GM19193 (cell line): ENCODE measurements around the gene HPS1.

Experiments used
- POLR2A ChIP-seq: IDR thresholded peaks from 4 replicates; pipeline ENCODE4 v1.6.1; 2011; ENCODE audit not compliant: insufficient read depth, insufficient read length; ENCODE audit errors: extremely low read depth

Gene HPS1

GRCh38 chr10:98470850-98471249, 24.1 kb upstream of the HPS1 start:
- no peak for TF ChIP-seq POLR2A

DNA sequence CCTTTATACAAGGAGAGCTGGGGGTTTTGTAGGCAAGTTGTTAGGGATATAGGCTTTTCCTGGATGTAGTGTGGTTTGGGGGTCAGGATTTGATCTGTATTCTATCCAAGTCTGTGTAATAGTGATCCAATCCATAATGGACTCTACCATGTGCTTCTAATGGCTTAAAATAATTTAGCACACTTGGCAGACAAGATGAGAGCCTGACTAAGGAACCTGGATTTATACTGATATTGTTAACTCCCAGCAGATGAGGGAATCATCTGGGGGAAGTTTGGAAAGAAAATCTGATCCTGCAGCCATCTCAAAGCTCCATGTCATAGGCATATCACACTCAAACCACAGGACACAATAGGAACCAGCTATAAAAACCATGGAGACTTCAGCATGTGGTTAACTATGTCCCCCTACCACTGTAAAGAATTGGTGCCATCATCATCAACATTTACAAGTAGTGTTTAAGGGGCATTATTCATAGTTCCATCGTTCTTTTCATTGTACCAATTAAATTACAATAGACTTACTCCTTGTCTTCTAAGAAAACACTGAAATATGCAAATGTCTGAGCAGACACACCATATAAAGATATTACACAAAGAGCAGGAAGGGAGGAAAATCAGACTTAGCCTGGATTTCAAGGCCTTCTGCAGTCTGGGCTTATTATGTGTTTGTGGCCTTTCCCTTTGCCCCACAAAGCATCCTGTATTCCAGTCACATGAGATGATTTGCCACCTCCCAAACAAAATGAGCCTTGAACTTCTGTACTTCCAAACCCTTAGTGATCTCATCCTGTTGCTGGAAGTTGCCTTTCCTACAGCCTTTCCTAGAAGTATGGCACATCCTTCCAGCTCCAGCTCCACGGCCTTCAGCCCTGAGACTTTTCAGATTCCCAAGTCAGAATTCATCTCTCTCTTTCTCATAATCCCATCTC, 22.5 kb upstream of the HPS1 start:
- no peak for TF ChIP-seq POLR2A

DNA sequence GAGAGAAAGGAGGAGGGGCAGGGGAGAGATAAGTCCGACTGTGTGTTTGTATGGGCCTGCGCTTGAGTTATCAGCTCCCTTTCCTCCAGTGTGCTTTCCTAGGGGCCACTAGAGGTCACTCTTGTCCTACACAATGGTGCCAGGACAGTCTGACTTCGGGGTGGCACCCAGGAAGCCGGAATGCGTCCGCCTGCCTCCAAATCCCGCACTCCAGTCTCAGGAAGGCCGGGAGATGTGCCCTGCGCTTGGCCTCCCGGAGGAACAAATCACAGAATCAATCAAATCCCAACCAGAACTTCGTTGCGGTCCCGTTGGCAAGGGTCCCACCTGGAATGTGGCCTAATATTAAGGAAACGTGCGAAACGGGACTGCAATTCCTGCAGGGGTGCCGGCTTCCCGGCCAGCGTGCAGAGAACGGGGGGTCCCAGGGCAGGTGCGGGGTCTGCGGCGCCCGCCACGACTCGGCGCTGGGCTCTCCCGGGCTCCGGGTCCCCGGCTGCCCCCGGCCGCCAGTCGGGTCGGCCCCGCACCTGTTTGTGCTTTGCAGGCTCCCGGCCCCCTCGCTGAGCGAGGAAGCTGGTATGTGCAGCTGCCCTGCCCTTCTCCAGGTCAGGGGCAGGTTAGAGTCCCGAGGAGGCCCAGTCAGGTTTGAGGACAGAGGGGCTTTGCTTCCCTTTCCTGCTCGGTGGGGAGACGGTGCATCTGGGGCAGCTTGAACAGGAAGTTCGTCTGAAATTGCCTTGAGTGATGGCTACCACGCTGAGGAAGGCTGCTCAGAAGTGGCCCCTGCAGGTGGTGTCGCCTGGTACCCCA, 21.0 kb upstream of the HPS1 start:
- TF ChIP-seq POLR2A: no peak

DNA sequence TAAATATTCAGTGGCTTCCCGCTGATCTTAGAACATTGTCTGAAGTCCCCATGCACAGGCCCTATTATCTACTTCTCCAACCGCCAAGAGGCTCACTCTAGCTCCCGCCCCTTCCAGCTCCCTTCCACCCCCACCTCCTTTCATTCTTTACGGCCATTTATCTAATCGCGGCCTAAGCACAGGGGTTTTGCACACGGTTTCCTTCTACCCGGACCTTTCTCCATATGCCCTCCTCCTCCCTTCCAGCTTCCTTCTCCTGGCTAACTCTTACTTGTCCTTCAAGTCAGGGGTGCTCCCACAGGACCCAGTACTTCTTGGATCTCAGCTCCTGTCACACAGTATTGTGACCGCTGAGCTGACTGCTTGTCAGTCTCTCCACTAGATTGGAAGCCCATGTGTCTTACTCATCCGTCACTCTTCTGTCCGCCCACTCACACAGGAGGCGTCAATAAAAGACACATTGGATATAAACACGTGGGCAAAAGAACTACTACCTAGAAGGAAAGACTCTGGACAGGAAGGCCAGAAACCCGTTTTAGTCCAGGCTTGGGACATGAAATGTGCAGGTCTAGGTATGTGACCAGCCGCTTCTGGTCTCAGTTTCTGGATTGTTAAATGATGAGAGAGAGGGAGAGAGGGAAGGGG, 20.2 kb upstream of the HPS1 start:
- no peak for TF ChIP-seq POLR2A

DNA sequence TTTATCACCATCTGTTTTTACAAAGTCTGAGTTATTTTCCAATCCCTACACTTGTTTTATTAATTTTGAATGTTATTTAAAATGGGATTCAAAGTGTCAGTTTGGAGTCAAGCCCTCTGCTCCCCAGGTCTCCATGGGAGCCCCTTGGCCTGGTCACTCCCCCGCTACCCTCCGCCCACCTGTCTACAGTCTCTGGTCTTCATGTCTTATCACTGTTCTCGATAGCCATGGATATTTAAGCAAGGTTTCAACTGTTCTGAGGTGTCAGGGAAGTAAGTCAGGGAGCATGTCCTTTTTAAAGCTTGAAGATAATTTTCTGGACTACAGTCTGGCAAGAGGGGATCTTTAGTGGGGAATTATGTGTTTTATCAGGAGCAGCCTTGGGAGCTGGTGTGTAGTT, 19.1 kb upstream of the HPS1 start:
- no peak for TF ChIP-seq POLR2A

GRCh38 chr10:98463976-98464754, 17.4 kb upstream of the HPS1 start:
- TF ChIP-seq POLR2A: no peak

DNA sequence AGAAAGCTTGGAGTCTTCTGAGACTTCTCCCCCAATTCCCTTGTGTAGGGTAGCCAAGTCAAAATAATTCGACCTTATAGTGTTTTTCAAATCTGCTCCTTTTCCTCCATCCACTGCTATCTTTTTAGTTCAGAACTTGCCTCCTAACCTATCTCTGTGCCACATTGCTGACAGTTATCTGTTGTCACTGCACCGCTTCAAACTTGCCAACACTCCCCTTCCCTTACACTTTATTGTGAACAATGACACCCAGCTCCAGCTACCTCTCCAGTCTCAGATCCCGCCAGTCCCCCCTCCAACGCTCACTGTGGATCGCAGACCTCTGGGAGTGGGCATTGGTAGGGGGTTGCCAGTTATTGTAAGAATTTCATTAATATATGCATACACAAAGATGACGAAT, 16.3 kb upstream of the HPS1 start:
- no peak for TF ChIP-seq POLR2A

DNA sequence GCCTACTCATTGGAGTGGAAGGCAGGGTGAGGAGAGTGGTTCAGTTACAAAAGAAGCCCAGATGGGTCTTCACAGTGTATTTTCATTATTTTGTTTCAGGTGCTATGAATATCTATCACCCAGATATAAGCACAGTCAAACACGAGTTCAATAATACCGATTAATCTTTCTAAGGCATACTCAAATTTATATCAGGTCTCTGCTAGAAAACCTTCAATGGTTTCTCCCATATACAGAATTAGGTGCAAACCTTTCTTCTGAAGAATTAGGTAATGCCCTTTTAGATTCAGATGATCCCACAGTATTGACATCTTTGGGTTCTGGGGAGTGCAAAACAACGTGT, 14.7 kb upstream of the HPS1 start:
- TF ChIP-seq POLR2A: no peak

- TF ChIP-seq POLR2A: no peak
Measured at GRCh38 chr10:98460837-98461499, 14.2 kb upstream of the HPS1 start.

- TF ChIP-seq POLR2A: no peak
Measured at GRCh38 chr10:98458809-98459784, 12.4 kb upstream of the HPS1 start.

DNA sequence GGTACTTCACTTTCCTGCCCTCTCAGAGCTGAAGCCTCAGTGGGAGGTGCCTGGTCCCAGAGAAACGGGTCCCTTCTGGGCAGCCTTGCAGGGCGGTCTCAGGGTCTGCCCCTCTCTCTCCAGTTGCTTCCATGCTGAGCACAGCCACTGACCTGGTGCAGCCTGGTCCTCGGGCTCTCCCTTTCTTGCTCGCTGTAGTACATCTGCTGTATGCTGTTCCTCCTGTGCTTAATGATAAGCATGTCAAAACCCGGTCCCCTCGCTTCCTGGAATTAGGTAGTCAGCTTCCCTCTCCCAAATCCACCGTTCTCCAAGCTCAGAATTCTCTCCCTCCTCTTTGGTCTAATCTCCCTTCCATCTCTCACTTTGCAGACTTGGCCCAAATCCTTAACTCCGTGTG, 11.0 kb upstream of the HPS1 start:
- no peak for TF ChIP-seq POLR2A

DNA sequence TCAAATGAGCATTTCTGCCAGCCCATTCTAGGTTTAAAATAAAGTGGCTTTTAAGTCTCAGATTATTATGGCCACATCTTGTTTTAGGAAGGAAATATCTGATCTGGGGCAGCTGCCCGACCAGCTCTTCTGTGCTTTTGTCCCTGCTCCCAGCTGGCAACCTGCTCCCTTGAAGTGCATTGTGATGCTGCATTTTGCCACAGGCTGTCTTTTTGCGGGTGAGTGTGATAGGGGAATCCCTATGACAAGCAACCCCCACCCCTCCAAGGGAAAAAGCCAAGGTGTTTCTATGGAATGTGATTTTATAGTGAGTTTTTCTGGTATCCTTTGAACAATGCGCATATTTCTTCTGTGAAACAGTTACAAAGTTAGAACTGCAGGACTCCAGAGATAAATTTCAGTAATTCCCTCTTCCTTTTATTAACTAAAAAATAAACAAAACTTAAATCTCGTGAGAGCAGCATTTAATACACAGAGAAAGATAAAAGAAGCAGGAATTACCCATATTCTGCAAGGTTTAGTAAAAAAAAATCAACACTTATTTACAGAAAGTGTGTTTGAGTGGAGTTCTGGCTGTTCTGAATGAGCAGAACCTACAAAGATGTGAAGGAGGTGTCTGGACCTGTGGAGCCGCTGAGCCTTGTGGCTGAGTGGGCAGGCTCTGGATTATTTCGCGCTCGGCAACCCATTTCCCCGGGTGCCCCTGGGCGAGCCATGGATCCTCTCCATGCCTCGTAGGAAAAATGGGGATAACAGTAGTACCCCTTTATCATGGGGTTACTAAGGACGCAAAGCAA, 10.1 kb upstream of the HPS1 start:
- TF ChIP-seq POLR2A: no peak
